ENCODE measurements around the gene PRDM16.

The PRDM16 gene

DNA sequence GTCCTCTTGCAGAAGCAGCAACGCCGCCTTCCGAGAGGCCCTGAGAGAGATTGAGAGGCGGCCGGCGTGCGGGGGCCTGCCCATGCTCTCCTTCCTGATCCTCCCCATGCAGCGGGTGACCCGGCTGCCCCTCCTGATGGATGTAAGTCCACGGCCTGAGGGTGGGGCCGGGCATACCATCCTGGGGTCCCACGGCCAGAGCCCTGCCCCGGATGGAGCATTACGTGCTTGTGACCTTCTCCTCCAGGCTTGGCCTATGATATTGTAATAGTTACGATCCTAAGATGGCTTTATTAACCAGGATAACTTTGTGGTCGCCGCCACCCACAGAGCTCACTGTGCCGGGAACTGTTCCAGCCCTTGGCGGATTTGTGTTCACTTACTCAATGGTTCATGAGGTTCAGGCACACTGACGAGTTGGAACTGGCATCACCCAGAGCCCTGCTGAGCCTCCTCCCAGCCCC is 404.4 kb downstream of the PRDM16 start:
- Mint-ChIP-seq H3K27me3 (no peaks in the 10 kb centered on the region), H3K4me3 (no peak overlapping the region), H3K4me1 (ENCODE audit: low read depth) (no peaks in the 10 kb centered on the region), H3K36me3 (ENCODE audit: low read depth) (no peaks in the 10 kb centered on the region), H3K27ac (no peak overlapping the region), H3K9me3 (no peaks in the 10 kb centered on the region)
- intact Hi-C loops (cut with micrococcal nuclease): no loop called here

- Mint-ChIP-seq H3K27ac (no peak overlapping the region), H3K4me1 (ENCODE audit: low read depth) (no peaks in the 10 kb centered on the region), H3K36me3 (ENCODE audit: low read depth) (no peaks in the 10 kb centered on the region), H3K9me3 (no peaks in the 10 kb centered on the region), H3K4me3 (no peak overlapping the region), H3K27me3 (no peaks in the 10 kb centered on the region)
- intact Hi-C loops (cut with micrococcal nuclease): no loop called here
These were observed 405.0 kb downstream of the PRDM16 start for GRCh38 chr1:3474016-3474415.

DNA sequence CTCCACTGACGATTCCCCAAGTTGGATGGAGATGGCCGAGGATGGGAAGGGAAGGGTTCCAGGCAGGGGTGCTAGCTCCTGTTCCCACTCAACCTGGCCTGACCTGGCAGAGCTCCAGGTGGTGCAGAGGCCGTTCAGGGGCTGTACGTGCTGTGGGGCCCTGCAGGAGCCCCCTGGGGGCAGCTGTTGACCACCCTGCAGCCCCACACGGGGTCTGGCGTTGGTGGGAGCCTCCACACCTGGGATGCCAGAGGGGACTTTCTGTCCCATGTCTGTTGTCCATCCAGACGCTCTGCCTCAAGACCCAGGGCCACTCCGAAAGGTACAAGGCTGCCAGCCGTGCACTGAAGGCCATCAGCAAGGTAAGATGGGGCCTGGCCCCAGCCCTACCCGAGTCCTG is 405.4 kb downstream of the PRDM16 start:
- H3K4me1 Mint-ChIP-seq (ENCODE audit: low read depth): no peaks in the 10 kb centered on the region
- H3K36me3 Mint-ChIP-seq (ENCODE audit: low read depth): no peaks in the 10 kb centered on the region
- no peaks in the 10 kb centered on the region for H3K9me3 Mint-ChIP-seq
- H3K27ac Mint-ChIP-seq: no peak overlapping the region
- H3K4me3 Mint-ChIP-seq: no peak overlapping the region
- intact Hi-C loops (cut with micrococcal nuclease): no loop called here
- no peaks in the 10 kb centered on the region for H3K27me3 Mint-ChIP-seq

- intact Hi-C loops (cut with micrococcal nuclease): no loop called here
- Mint-ChIP-seq H3K36me3 (ENCODE audit: low read depth) (no peaks in the 10 kb centered on the region), H3K27me3 (no peaks in the 10 kb centered on the region), H3K4me3 (no peak overlapping the region), H3K9me3 (no peaks in the 10 kb centered on the region), H3K4me1 (ENCODE audit: low read depth) (no peaks in the 10 kb centered on the region), H3K27ac (no peak overlapping the region)
These were observed 407.0 kb downstream of the PRDM16 start for GRCh38 chr1:3475839-3476573.

DNA sequence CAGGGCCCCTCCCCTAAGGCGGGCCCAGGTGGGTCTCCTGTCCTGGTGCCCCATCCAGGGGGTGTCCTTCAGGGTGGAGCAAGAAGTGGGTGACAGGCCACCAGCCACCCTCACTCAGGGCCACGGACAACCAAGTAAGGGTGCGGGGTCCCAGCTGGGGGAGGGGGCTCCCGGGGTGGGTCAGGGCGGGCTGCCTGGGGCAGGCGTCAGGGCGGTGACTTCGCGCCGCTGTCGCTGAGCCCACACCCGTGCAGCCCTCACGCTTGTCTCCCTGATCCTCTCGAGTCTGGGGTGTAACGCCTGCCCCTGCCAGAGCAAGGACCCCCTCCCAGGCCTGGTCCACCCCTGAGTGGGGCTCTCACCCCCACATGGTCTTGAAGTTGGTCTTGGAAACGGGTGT is 407.7 kb downstream of the PRDM16 start:
- H3K4me1 Mint-ChIP-seq (ENCODE audit: low read depth): no peaks in the 10 kb centered on the region
- no peak overlapping the region for H3K27ac Mint-ChIP-seq
- H3K36me3 Mint-ChIP-seq (ENCODE audit: low read depth): no peaks in the 10 kb centered on the region
- intact Hi-C loops (cut with micrococcal nuclease): no loop called here
- peaks cover 1% of the 10 kb centered on the region for H3K27me3 Mint-ChIP-seq
- no peak overlapping the region for H3K4me3 Mint-ChIP-seq
- H3K9me3 Mint-ChIP-seq: no peaks in the 10 kb centered on the region

DNA sequence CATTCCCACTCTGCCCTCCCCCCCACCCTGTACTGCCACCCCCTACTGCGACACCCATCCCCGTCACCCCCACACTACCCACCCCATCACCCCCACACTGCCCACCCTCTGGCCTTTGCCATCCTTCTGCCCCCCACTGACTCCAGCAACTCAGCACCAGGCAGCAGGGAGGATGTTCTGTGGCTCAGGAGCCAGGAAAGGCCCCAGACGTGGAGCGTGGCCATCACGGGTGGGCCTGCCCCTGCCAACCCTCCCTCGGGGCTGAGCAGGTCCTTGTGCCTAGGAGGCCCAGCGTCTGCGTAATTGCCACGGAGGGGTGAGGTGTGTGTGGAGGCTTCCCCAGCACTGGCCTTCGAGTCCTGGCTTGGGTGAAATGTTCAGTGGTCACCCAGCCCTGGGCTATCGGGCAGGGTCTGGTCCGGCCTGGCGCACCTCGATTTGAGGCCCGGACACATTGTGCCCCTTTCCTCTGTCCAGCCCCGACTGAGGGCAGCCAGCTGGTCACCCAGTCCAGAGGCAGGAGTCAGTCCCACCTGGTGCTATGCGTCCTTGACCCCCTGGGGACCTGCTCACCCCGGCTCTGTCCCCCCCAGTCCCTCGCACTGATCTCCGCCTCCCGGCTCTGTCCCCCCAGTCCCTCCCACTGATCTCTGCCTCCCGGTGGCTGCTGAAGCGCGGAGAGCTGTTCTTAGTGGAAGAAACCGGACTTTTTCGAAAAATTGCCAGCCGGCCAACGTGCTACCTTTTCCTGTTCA is 408.4 kb downstream of the PRDM16 start:
- Mint-ChIP-seq H3K27ac (no peak overlapping the region), H3K4me3 (no peak overlapping the region)

DNA sequence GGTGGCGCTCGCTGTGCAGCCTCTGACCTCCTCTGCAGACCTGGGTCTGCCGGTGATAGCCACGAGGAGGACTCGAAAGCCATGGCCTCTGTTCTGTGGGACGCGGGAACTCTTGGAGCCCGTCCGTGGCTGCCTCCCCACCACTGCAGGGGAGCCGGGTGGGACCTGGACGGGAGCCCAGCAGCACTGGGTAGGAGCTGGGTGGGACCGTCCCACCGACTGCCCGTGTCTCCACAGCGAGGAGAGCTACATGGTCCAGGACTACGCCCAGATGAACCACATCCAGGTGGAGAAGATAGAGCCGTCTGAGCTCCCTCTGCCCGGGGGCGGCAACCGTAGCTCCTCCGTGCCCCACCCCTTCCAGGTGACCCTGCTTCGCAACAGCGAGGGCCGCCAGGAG is 409.2 kb downstream of the PRDM16 start:
- Mint-ChIP-seq H3K27ac (no peak overlapping the region), H3K27me3 (peaks cover 1% of the 10 kb centered on the region), H3K4me1 (ENCODE audit: low read depth) (no peaks in the 10 kb centered on the region), H3K9me3 (no peaks in the 10 kb centered on the region), H3K4me3 (no peak overlapping the region), H3K36me3 (ENCODE audit: low read depth) (no peaks in the 10 kb centered on the region)
- intact Hi-C loops (cut with micrococcal nuclease): no loop called here

More for the DNA sequence above, 408.4 kb downstream of the PRDM16 start:
- Mint-ChIP-seq H3K4me1 (ENCODE audit: low read depth) (no peaks in the 10 kb centered on the region), H3K36me3 (ENCODE audit: low read depth) (no peaks in the 10 kb centered on the region), H3K9me3 (no peaks in the 10 kb centered on the region), H3K27me3 (peaks cover 1% of the 10 kb centered on the region)
- intact Hi-C loops (cut with micrococcal nuclease): no loop called here

- Mint-ChIP-seq H3K36me3 (ENCODE audit: low read depth) (no peaks in the 10 kb centered on the region), H3K27me3 (peaks cover 4% of the 10 kb centered on the region), H3K27ac (no peak overlapping the region)
These were observed 410.7 kb downstream of the PRDM16 start for GRCh38 chr1:3479511-3480368.

GRCh38 chr1:3480369-3480719 is 411.3 kb downstream of the PRDM16 start:
- Mint-ChIP-seq H3K36me3 (ENCODE audit: low read depth) (no peaks in the 10 kb centered on the region), H3K27me3 (peaks cover 4% of the 10 kb centered on the region), H3K9me3 (no peaks in the 10 kb centered on the region), H3K4me3 (no peak overlapping the region), H3K4me1 (ENCODE audit: low read depth) (no peaks in the 10 kb centered on the region), H3K27ac (no peak overlapping the region)
- intact Hi-C loops (cut with micrococcal nuclease): no loop called here

More at GRCh38 chr1:3479511-3480368, 410.7 kb downstream of the PRDM16 start:
- intact Hi-C loops (cut with micrococcal nuclease): no loop called here
- Mint-ChIP-seq H3K4me3 (no peak overlapping the region), H3K4me1 (ENCODE audit: low read depth) (no peaks in the 10 kb centered on the region), H3K9me3 (no peaks in the 10 kb centered on the region)

DNA sequence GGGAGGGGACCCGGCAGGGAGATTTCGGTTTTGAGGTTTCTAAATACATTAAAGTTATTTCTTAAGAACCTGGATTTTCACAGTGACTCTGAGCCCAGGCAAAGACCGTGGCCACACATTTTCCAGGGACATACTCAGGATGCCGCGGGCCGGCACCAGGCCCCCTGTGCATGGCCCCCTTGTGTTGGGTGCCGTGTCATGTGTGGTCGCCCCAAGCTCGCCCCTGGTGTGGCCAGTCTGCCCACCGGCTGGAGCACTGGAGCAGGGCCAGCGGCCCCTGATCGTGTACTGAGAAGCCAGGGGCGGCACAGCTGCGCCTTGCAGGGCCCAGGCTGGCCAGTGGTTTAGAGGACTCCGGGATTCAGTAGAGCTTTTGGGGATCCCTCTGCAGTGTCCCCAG is 412.0 kb downstream of the PRDM16 start:
- H3K4me1 Mint-ChIP-seq (ENCODE audit: low read depth): no peaks in the 10 kb centered on the region
- intact Hi-C loops (cut with micrococcal nuclease): no loop called here
- H3K4me3 Mint-ChIP-seq: no peak overlapping the region
- H3K36me3 Mint-ChIP-seq (ENCODE audit: low read depth): no peaks in the 10 kb centered on the region
- H3K9me3 Mint-ChIP-seq: no peaks in the 10 kb centered on the region
- H3K27ac Mint-ChIP-seq: no peak overlapping the region
- H3K27me3 Mint-ChIP-seq: peaks cover 4% of the 10 kb centered on the region

- H3K4me3 Mint-ChIP-seq: no peak overlapping the region
- H3K27me3 Mint-ChIP-seq: peaks cover 4% of the 10 kb centered on the region
- intact Hi-C loops (cut with micrococcal nuclease): no loop called here
- H3K4me1 Mint-ChIP-seq (ENCODE audit: low read depth): no peaks in the 10 kb centered on the region
- no peaks in the 10 kb centered on the region for H3K9me3 Mint-ChIP-seq
- no peak overlapping the region for H3K27ac Mint-ChIP-seq
- no peaks in the 10 kb centered on the region for H3K36me3 Mint-ChIP-seq (ENCODE audit: low read depth)
These were observed 412.9 kb downstream of the PRDM16 start for GRCh38 chr1:3481836-3482375.

DNA sequence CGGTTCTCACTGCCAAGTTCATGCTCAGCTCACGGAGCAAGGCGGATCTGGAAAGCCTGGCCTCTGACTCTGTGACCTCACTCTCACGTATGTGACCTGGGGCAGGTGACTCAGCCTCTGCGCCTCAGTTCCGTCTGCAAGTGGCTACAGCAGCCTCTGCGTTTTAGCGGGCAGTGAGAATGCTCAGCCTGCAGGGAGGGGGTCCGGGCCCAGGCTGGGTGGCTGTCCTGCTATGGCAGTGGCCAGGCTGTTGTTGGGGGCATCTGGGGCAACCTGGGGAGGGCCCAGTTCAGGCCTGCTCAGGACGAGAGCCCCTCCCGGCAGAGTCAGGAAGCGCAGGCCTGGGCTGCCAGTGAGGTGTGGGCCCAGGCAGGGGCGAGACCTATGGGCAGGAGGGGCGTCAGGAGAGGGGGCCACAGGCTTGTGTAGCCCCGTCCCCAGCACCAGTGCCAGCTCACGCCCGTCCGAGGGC is 413.4 kb downstream of the PRDM16 start:
- H3K27me3 Mint-ChIP-seq: peaks cover 4% of the 10 kb centered on the region
- intact Hi-C loops (cut with micrococcal nuclease): no loop called here
- no peak overlapping the region for H3K27ac Mint-ChIP-seq
- H3K36me3 Mint-ChIP-seq (ENCODE audit: low read depth): no peaks in the 10 kb centered on the region
- H3K4me3 Mint-ChIP-seq: no peak overlapping the region
- no peaks in the 10 kb centered on the region for H3K9me3 Mint-ChIP-seq
- no peaks in the 10 kb centered on the region for H3K4me1 Mint-ChIP-seq (ENCODE audit: low read depth)

- Mint-ChIP-seq H3K27me3 (peaks cover 4% of the 10 kb centered on the region), H3K36me3 (ENCODE audit: low read depth) (no peaks in the 10 kb centered on the region), H3K27ac (no peak overlapping the region), H3K9me3 (peaks cover 2% of the 10 kb centered on the region), H3K4me3 (no peak overlapping the region), H3K4me1 (ENCODE audit: low read depth) (no peaks in the 10 kb centered on the region)
- intact Hi-C loops (cut with micrococcal nuclease): no loop called here
These were observed 414.4 kb downstream of the PRDM16 start for GRCh38 chr1:3483380-3483779.

Measured in dendritic cell treated with granulocyte-macrophage colony-stimulating factor and Interleukin-4, amounts not matched to agents 40 ng/mL and 50 ng/mL, for 4 days (primary cell).